ENCODE results near the gene SERPINB1. TPM values are rescaled to one million over a fixed set of nuclear protein-coding genes. Genes with fewer than 3 reads are reported as not detected.
A peak's percentile ranks its signal among the peaks of the same experiment; 100 is the strongest.
"Not testable (repeated sequence)": the region's sequence is repeated elsewhere in the genome, so short reads cannot be mapped to it uniquely, and the experiment has no call there.

The SERPINB1 gene
- total RNA-seq, 1 experiment from 2014 or later, result 2.3 TPM

DNA sequence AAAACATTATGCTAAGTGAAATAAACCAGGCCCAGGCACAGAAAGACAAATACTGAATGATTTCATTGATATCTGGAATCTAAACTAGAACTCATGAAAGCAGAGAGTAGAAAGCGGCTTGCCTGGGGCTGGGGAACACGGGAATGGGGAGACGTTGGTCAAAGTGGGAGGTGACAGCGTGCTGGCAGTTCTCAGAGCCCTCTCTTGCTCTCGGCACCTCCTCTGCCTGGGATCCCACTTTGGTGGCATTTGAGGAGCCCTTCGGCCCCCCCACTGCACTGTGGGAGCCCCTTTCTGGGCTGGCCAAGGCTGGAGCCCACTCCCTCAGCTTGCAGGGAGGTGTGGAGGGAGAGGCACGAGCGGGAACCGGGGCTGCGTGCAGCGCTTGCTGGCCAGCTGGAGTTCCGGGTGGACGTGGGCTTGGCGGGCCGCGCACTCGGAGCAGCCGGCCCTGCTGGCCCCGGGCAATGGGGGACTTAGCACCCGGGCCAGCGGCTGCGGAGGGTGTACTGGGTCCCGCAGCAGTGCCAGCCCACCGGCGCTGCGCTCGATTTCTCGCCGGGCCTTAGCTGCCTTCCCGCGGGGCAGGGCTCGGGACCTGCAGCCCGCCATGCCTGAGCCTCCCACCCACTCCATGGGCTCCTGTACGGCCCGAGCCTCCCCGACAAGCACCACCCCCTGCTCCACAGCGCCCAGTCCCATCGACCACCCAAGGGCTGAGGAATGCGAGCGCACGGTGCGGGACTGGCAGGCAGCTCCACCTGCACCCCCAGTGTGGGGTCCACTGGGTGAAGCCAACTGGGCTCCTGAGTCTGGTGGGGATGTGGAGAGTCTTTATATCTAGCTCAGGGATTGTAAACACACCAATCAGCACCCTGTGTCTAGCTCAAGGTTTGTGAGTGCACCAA is 18.4 kb upstream of the SERPINB1 start:
- not testable (repeated sequence) for H3K27me3 ChIP-seq; DNase-seq; H3K4me3 ChIP-seq; H3K9me3 ChIP-seq (replicated peaks); H3K27ac ChIP-seq; H3K36me3 ChIP-seq
- peaks cover 28% of the 10 kb centered on the region for H3K4me1 ChIP-seq

DNA sequence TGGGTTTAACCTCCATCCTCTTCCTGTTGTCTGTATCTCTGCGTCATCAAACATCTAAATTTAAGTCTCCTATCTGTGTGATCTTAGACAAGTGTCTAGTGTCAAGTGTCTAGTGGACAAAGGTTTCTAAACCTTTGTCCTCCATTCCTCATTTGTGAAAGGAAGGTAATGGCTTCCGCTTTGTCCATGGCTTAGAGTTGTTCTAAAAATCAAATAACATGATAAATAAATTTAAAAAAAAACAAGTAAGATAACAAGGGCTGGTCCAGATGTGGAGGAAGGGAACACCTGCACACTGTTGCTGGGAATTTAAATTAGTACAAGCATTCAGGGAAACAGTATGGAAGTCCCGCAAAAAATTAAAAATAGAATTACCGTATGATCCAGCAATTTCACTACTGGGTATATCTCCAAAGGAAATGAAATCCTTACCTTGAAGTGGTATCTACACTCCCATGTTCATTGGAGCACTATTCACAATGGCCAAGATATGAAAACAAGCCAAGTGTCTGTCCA is 17.6 kb upstream of the SERPINB1 start:
- Histone ChIP-seq H3K4me3 (no peak overlapping the region), H3K9me3 (replicated peaks) (no peaks in the 10 kb centered on the region), H3K27me3 (no peaks in the 10 kb centered on the region), H3K27ac (no peak overlapping the region), H3K36me3 (no peaks in the 10 kb centered on the region), H3K4me1 (peaks cover 28% of the 10 kb centered on the region)
- no peak for DNase-seq

DNA sequence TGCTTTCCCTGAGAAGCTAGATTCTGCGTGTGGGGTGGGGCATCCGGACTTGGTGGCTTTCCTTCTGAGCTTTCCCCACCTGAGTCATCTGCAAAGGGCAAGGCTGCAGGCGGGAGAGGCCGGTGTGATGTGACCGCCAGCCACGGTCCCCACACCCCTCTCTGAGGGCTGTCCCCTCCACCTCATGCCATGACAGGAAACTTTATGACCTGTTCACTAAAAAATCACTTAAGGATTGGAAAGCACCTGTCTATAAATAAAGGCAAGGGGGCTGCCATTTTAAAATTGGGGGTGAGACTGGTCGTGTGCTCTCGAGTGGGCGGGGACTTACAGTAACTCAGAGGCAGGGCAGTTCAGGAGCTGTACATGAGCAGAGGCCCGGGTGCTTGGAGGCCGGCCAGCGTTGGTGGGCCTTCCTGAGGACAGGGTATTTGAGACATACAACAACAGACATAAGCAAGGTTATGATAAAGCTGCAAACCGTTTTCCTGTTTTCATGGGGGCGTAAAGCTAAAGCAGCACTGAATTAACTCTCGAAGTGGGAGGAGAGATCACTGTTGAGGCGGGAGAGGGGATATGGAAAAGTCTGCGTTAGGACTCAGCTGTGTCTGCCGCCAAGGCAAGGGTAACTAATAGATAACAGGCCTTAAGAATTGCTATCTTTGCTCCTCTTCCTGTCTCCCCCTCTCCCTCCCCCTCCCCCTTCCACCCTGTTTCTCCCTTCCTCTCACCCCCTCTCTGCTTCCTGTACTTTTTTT is 16.1 kb upstream of the SERPINB1 start:
- H3K9me3 ChIP-seq (replicated peaks), result no peaks in the 10 kb centered on the region
- no peak overlapping the region for H3K4me3 ChIP-seq
- DNase-seq, result peak in 1 of 2 experiments; percentile 15
- H3K4me1 ChIP-seq, result peaks cover 18% of the 10 kb centered on the region
- H3K36me3 ChIP-seq, result no peaks in the 10 kb centered on the region
- H3K27ac ChIP-seq, result no peak overlapping the region
- H3K27me3 ChIP-seq, result no peaks in the 10 kb centered on the region

DNA sequence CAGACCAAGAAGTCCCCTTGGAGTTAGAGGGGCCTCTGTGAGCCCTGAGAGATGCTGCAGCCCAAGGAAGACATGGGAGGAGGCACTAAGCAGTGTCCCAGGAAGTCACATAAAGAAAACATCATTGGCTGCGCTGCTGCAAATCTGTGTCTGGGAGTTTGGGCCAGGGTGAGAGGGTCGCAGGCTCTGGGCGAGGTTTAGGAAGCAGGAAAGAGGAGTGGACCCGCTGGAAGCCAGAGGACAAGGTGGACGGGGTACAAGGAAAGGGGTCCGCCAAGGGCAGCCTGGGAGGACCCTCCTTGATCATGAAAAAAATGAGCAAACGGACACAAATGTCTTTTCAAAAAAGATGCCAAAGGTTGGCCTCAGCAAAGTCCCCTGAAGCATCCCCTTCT is 15.5 kb upstream of the SERPINB1 start:
- DNase-seq, result no peak

DNA sequence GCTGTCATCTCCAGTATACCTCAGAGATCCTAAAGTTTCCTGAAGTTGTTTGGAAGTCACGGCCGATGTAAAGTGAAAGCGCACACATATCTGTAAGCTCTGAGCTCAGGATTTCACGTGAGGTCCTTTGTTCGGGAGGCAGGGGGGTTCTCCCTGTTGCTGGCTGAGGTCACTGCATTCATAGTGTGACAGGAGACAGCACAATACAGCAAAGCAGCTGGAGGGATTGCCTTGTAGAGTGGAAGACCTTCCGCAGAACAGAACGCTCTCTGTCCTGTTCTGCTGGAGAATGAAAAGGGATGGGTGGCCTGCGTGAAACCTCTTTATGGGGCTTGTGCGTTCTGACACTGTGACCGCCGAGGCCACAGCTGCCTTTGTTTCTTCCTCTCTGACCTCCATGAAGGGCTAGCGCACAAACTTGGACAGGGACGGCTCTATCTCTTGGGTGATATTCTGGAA is 13.4 kb upstream of the SERPINB1 start:
- Histone ChIP-seq H3K36me3 (no peaks in the 10 kb centered on the region), H3K27ac (peak overlapping the region; percentile 97), H3K4me3 (peak overlapping the region; percentile 48), H3K27me3 (no peaks in the 10 kb centered on the region), H3K9me3 (replicated peaks) (no peaks in the 10 kb centered on the region), H3K4me1 (peaks cover 12% of the 10 kb centered on the region; the same call in 1 of the 2 replicates)
- peak; percentile 84 to 90 for DNase-seq

More for the DNA sequence above, 15.5 kb upstream of the SERPINB1 start:
- H3K4me1 ChIP-seq, result peaks cover 12% of the 10 kb centered on the region; the same call in 1 of the 2 replicates
- no peak overlapping the region for H3K4me3 ChIP-seq
- no peaks in the 10 kb centered on the region for H3K9me3 ChIP-seq (replicated peaks)
- no peaks in the 10 kb centered on the region for H3K36me3 ChIP-seq
- H3K27ac ChIP-seq, result no peak overlapping the region
- no peaks in the 10 kb centered on the region for H3K27me3 ChIP-seq

DNA sequence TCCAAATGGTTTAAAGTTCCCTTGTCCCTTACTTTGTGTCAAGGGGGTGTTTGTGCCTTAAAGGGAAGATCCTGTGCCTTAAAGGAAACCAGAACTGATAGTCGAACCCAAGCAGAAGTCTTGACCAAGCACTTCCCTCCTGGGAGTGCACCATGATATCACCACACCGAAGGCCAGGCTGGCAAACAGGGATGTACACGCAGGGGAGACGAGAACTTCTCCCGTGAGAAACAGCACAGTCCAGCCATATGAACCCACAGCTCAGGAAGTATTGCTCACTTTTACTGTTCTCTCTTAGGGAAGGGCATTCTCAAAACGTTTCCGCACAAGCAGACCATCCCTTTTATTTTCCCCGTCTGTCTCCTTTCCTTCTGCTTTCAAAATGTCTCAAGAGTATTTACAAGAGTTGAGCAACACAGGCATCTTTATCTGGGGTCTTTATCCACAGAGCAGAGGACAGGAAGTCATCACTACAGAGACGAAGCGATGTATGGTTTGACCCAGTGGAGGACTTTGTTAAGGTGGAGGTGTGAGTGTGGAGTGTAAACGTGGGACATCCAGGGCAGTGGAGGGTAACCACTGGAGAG is 12.8 kb upstream of the SERPINB1 start:
- H3K4me1 ChIP-seq, result peaks cover 12% of the 10 kb centered on the region; the same call in 1 of the 2 replicates
- no peaks in the 10 kb centered on the region for H3K27me3 ChIP-seq
- H3K36me3 ChIP-seq, result no peaks in the 10 kb centered on the region
- peak overlapping the region; percentile 48 for H3K4me3 ChIP-seq
- DNase-seq, result peak; percentile 34 to 58
- peak overlapping the region; percentile 97 for H3K27ac ChIP-seq
- no peaks in the 10 kb centered on the region for H3K9me3 ChIP-seq (replicated peaks)

DNA sequence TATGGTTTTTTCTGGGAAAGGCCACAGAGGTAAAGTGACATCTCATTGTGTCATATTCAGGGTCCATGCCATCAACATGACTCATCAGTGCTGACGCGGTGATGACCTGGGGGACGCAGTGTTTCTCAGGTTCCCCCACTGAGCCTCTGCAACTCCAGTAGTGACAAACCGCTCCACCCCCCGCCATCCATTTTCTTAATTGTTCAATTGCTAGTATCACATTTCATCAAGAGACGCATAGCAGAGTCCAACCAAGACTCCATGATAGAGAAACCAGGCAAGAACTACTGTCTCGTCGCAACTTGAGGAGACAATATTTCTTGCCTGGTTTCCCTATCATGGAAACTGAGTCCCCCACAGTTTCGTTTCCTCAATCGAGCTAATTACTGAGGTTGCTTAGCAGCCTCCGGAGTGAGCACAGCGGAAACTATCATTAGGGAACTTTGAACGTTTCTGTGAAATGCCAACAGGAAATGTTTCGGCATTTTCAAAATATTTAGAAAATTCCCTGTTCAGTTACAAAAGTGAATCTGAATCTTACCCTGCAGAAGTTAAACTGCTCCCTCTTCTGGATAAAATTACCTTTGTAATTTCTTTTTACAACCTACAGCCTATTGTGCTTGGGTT is 12.2 kb upstream of the SERPINB1 start:
- Histone ChIP-seq H3K4me3 (peak overlapping the region; percentile 48), H3K27ac (peak overlapping the region; percentile 97), H3K4me1 (peaks cover 12% of the 10 kb centered on the region; the same call in 1 of the 2 replicates), H3K27me3 (no peaks in the 10 kb centered on the region), H3K9me3 (replicated peaks) (no peaks in the 10 kb centered on the region), H3K36me3 (no peaks in the 10 kb centered on the region)
- DNase-seq, result peak; percentile 64 to 65

DNA sequence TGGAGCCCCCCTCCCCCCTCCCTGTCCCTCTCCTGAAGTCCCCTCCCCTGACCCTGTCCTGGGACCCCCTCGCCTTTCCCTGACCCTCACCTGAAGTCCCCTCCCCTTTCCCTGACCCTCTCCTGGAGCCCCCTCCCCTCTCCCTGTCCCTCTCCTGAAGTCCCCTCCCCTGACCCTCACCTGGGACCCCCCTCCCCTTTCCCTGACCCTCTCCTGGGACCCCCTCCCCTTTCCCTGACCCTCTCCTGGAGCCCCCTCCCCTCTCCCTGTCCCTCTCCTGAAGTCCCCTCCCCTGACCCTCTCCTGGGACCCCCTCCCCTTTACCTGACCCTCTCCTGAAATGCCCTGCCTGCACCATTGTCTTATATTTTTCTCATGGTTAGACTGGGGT is 11.7 kb upstream of the SERPINB1 start:
- peak overlapping the region; percentile 97 for H3K27ac ChIP-seq
- H3K36me3 ChIP-seq, result not testable (repeated sequence)
- H3K4me1 ChIP-seq, result peaks cover 12% of the 10 kb centered on the region; the same call in 1 of the 2 replicates

DNA sequence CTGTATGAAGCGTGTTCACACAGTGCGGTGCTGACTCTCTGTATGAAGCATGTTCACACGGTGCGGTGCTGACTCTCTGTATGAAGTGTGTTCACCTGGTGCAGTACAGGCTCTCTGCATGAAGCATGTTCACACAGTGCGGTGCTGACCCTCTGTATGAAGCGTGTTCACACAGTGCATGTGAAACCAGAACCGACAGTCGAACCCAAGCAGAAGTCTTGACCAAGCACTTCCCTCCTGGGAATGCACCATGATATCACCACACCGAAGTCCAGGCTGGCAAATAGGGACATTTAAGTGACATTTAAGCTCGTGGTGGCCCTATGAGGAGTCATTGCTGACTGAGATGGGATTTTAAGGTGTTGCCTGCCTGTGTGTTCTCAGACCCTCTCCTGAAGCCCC is 11.3 kb upstream of the SERPINB1 start:
- Histone ChIP-seq H3K27me3 (no peaks in the 10 kb centered on the region), H3K9me3 (replicated peaks) (no peaks in the 10 kb centered on the region), H3K27ac (no peak overlapping the region), H3K4me3 (no peak overlapping the region), H3K4me1 (peaks cover 12% of the 10 kb centered on the region; the same call in 1 of the 2 replicates), H3K36me3 (no peaks in the 10 kb centered on the region)
- no peak for DNase-seq

More for the DNA sequence above, 11.7 kb upstream of the SERPINB1 start:
- peak overlapping the region; percentile 48; the same call in 1 of the 2 replicates for H3K4me3 ChIP-seq
- DNase-seq; H3K27me3 ChIP-seq; H3K9me3 ChIP-seq (replicated peaks): not testable (repeated sequence)

DNA sequence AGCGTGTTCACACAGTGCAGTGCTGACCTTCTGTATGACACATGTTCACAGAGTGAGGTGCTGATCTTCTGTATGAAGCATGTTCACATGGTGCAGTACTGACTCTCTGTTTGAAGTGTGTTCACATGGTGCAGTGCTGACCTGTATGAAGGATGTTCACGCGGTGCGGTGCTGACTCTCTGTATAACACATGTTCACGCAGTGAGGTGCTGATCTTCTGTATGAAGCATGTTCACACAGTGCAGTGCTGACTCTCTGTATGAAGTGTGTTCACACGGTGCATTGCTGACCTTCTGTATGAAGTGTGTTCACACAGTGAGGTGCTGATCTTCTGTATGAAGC is 10.8 kb upstream of the SERPINB1 start:
- no peak for DNase-seq
- Histone ChIP-seq H3K9me3 (replicated peaks) (no peaks in the 10 kb centered on the region), H3K36me3 (no peaks in the 10 kb centered on the region), H3K27me3 (no peaks in the 10 kb centered on the region), H3K4me3 (no peak overlapping the region), H3K4me1 (peaks cover 12% of the 10 kb centered on the region; the same call in 1 of the 2 replicates), H3K27ac (no peak overlapping the region)

DNA sequence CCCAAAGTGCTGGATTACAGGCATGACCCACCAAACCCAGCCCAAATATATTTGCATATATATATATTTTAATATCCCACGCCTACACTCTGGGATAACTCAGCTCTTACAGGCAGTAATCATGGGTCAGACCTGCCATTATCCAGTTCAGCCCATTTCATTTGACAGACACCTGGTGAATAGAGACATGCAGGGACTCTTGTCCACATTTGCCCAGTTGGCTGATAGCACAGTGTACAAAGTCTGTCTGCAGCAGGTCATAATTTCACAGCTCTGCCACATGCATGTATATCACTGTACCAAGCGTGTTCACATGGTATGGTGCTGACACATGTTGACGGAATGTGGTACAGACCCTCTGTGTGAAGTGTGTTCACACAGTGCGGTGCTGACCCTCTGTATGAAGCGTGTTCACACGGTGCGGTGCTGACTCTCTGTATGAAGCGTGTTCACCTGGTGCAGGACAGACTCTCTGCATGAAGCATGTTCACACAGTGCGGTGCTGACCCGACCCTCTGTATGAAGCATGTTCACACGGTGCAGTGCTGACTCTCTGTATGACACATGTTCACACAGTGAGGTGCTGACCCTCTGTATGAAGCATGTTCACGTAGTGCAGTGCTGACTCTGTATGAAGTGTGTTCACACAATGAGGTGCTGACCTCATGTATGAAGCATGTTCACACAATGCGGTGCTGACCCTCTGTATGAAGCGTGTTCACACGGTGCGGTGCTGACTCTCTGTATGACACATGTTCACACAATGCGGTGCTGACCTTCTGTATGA is 10.3 kb upstream of the SERPINB1 start:
- H3K36me3 ChIP-seq, result no peaks in the 10 kb centered on the region
- no peaks in the 10 kb centered on the region for H3K27me3 ChIP-seq
- H3K27ac ChIP-seq, result no peak overlapping the region
- no peaks in the 10 kb centered on the region for H3K9me3 ChIP-seq (replicated peaks)
- H3K4me3 ChIP-seq, result no peak overlapping the region
- no peak for DNase-seq
- peaks cover 12% of the 10 kb centered on the region; the same call in 1 of the 2 replicates for H3K4me1 ChIP-seq

DNA sequence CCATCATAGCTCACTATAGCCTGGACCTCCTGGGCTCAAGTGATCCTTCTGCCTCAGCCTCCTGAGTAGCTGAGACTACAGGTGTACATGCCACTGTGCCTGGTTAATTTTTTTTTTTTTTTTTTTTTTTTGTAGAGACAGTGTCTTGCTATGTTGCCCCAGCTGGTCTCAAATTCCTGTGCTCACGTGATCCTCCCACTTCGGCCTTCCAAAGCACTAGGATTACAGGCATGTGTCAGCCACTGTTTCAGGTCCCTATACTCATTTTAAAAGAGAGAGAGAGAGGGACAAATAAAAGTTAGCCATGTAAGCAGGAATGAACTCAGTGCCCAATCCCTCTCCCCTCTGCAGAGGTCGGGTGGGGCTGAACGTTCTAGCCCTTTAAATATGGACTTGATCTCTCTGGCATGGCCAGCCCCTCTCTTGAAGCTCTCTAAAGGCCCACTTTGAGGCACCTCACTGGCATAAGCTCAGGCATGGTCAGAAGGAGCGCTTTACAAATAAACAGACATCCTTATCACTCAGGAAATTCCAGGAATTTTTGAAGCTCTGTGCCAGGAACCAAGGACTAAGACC is 9.0 kb upstream of the SERPINB1 start:
- DNase-seq, result peak in 1 of 2 experiments; percentile 24
- Histone ChIP-seq H3K36me3 (no peaks in the 10 kb centered on the region), H3K9me3 (replicated peaks) (no peaks in the 10 kb centered on the region), H3K27me3 (no peaks in the 10 kb centered on the region), H3K4me1 (peaks cover 6% of the 10 kb centered on the region; the same call in 1 of the 2 replicates), H3K27ac (no peak overlapping the region), H3K4me3 (no peak overlapping the region)

DNA sequence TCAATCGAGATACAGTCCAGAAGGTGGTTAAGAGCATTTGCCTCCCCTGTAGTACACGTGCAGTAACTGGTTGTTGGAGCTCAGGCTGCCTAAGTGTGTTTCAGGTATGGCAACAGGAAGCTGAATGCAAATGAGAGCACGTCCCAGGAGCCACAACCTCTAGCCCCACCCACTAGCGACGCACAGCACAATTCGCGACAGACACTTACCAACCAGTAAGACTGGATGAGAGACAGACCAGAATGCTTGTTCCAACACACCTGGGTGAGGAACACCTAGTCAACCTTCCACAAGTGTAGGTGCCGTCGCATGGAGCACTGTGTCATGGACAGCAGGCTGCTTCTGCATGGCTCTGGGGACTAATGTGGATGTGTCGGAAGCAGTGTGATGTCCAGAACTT is 7.2 kb upstream of the SERPINB1 start:
- DNase-seq, result no peak
- Histone ChIP-seq H3K4me1 (peaks cover 3% of the 10 kb centered on the region; the same call in 1 of the 2 replicates), H3K4me3 (no peak overlapping the region), H3K36me3 (no peaks in the 10 kb centered on the region), H3K9me3 (replicated peaks) (no peaks in the 10 kb centered on the region), H3K27me3 (no peaks in the 10 kb centered on the region), H3K27ac (no peak overlapping the region)

Measured in SJCRH30 (cell line).